ENCODE measurements around the gene HMCN2.
"Not testable (repeated sequence)": the region's sequence is repeated elsewhere in the genome, so short reads cannot be mapped to it uniquely, and the experiment has no call there.

HMCN2 gene

DNA sequence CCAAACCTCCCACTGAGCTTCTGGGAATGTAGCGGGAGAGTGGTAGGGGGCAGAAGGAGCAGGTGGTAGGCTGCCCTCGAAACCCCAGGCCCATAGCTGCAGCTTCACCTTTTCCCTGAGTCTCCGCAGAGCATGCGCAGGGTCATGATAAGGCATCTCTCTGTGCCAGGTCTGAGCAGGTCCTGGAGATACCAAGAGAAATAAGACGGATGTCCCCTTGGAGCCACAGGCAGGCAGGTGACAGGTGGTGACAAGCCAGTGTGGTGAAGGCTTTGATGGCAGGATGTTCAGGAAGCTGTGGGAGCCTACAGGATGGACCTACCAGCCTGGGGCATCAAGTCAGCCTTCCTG, 68.1 kb downstream of the HMCN2 start:
- DNase-seq, result no peak

DNA sequence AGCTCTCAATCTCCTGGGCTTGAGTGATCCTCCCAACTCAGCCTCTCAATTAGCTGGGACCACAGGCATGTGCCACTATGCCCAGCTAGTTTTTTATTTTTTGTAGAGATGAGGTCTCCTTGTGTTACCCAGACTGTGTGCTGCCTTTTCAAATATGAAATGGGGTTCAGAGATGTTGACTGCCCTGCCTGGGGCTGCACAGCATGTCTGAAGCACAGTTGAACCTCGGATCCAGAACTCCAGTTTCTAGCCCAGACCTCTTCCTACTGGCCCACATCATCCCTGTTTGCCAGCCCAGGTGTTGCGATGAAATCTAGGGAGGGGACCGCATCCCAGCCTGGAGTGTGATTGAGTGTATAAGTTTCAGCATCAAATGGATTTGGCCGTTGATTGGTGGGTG, 69.4 kb downstream of the HMCN2 start:
- DNase-seq, result no peak

DNA sequence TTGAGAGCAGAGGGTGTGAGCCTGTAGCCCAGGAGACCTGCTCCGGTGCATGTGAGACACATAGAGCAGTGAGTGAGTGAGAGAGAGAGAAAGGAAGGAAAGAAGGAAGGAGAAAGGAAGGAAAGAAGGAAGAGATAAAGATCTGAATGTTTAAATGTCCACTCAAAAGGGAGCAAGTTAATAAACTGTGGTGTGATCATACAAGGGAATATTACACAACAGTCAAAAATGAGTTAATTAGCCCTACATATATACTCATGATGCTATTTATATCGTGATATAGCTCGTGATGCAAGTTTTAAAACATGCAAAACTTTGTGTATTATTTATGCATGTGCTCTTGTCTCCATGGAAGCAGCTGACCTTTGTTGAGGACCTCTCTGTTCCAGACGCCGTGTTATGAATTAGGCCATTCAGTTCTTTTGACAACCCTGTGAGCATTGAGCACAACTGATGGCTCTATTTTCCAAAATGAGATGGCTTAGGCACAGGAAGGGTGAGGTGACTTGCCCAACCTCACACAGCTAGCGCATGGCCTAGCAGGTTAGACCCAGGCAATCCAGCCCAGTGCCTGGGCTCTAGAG, 70.6 kb downstream of the HMCN2 start:
- no peak for DNase-seq

DNA sequence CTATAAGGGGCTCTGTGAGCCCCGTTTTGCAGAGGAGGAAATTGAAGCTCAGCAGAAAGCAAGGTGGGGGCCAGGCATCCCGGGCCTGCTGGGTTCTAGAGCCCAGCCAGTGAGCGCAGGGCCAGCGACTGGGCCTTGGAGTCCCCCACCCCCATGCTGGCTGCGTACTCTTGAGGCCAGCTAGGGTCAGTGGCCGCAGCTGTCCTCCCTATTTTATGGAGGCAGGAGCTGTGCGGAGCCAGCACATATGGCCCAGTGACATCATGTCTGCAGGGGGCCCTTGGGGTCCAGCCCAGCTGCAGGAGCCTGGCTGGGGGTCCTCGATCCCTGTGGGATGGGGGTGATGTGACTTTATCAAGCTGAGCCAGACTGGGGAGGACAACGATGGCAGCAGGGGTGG, 71.3 kb downstream of the HMCN2 start:
- DNase-seq, result no peak

DNA sequence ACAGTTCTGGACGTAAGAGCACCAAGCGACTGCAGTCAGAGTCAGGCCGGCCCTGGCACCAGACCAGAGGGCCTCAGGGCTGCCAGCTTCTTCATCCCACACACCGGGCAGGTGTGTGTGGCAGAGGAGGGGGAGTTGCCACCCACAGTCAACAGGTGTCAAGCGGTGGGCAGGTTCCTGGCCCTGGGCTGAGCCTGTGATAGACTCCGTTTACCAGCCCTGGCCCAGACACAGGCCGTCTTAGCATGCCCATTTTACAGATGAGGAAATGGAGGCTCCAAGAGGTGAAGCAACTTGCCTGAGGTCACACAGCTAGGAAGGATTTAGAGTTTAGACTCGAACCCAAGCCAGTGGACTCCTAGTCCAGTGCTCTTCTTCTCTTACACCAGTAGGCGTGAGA, 71.8 kb downstream of the HMCN2 start:
- DNase-seq, result no peak

DNA sequence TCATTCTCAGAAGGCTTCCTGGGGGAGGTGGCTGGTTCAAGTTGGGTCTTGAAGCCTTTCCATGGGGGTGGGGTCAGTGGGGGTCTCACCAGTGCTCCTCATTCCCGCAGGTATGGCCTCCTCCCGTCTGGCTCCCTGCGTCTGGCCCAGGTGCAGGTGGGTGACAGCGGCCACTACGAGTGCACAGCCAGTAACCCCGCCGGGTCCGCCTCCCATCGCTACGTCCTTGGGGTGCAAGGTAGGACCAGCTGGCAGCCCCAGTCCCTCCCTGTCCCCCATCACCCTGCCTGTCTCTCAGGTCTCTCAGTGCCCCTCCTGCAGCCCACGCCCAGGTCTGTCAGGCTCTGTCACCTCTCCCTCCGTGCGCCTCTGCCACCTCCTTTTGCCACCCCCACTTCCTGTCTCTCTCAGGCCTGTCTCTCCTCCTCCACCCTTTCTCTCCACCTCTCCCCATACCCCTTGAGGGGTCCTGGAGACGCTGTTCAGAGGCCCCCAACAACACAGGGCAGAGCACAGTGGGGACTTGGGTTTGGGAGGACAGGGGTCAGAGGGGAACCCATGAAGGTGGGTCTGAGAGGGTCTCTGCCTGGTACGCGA, 72.3 kb downstream of the HMCN2 start:
- no peak for DNase-seq

DNA sequence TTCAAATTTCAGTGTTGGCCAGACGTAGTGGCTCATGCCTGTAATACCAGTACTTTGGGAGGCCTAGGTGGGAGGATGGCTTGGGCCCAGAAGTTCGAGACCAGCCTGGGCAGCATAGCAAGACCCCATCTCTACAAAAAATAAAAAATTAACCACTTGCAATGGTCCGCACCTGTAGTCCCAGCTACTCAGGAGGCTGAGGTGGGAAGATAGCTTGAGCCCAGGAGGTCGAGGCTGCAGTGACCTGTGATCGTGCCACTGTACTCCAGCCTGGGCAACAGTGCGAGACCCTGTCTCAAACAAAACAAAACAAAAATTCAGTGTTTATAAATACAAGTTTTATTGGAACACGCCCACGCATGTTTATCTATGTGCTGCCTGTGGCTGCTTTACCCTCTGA, 73.3 kb downstream of the HMCN2 start:
- not testable (repeated sequence) for DNase-seq

DNA sequence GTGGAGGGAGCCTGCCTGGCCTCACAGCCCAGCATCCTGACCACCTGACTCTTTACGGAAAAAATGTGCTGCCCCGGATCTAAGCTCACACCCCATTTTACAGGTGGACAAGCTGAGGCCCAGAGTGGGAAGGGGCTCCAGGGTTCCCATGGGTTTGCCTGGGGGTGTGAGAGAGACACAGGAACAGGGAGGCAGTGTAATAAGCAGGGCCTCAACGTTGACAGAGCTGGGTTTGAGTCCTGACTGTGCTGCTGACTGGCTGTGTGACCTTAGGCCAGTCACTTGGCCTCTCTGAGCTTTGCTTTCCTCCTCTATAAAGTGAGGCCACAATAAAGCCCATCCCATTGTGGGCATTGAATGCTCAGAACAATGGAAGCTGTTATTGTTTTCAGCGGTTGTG, 73.7 kb downstream of the HMCN2 start:
- no peak for DNase-seq

DNA sequence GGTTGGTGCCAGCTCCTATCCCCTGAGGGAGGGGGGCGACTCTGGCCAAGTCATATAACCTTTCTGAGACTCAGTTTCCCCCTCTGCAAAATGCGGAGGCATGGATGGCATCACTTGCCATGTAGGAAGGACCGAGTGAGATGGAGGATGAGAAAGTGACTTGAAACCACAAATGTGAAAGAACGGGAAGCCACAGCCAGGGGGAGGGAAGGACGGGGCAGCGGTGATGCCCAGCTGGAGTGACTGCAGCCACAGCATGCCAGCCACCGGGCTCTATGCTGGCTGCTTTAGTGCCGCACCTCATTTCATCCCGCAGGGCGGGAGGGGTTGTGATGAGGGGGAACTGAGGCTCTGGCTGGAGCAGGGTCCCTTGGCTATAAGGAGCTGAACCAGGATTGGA, 74.5 kb downstream of the HMCN2 start:
- DNase-seq, result peak; percentile 52

DNA sequence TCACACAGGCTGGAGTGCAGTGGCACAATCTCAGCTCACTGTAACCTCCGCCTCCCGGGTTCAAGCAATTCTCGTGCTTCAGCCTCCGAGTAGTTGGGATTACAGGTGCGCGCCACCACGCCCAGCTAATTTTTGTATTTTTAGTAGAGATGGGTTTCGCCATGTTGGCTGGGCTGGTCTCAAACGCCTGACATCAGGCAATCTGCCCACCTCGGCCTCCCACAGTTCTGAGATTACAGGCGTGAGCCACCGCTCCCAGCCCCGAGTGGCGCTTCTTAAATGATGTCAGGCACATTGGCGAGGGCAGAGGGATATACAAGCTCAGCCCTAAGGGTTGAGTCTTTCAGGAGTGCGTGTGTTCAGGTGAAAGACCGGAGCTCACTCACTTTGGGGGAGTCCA, 75.0 kb downstream of the HMCN2 start:
- DNase-seq, result not testable (repeated sequence)

DNA sequence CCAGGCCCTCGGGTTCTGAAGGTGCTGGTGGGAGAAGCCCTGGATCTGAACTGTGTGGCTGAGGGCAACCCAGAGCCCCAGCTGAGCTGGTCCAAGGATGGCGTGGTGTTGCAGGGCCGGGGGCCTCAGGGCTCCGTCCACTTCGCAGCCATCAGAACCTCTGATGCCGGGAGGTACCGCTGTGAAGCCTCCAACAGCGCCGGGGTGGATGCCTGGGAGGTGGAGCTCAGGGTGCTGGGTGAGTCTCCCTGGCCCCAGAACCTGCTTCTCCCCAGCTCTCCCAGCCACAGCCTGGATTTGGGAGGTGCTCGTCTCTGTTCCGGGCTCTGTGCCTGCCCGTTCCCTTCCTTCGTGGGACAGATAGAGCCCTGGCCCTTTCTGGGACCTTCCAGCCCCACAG, 75.6 kb downstream of the HMCN2 start:
- no peak for DNase-seq

DNA sequence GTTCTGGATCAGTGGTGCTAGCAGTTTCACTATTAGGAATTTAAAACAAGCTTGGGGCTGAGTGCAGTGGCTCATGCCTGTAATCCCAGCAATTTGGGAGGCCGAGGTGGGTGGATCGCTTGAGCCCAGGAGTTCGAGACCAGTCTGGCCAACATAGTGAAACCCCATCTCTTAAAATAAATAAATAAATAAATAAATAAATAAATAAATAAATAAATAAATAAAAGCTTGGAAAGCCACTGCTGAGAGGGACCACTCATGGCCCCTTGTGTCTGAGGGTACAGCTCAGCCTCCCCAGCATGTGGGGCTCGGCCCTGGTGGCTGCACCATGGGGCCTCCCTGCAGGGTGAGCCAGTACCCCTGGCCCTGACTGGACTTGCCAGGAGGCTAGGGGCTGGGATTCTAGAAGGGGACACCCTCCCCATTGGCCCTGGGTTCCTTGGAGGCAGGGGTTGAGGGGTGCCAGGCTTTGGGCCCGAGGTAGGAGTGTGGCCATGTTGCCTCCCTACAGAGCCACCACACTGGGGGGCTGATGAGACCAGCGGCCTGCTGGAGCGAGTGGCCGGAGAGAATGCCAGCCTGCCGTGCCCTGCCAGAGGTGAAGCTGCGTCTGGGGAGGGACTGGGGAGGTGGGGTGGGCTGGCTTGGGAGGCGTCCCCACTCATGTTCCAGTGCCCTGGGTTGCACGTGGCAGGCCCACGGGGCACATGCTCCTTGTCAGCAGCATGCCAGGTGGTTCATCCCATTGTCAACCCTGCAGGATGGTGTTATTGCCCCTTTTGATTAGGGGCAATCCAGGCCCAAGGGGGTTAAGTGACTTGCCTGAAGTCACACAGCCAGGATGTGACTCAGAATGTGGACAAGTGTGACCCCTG, 76.5 kb downstream of the HMCN2 start:
- no peak for DNase-seq

DNA sequence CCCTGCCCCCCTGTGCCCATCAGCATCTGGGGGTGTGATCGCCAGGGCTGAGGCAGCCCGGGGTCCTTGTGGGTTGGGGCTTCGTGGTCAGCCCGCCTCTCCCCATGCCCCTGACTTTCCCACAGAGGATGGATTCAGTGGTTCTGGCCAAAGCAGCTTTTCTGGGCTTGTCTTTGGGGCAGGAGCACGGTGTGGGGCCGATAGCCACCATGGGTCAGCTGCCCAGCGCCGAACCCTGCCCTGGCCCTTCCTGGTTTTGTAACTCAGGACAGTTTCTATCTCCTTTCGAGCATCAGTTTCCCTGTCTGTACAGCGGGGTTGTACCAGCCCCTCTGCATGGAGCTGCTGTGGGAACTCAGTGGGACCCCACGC, 77.1 kb downstream of the HMCN2 start:
- no peak for DNase-seq

DNA sequence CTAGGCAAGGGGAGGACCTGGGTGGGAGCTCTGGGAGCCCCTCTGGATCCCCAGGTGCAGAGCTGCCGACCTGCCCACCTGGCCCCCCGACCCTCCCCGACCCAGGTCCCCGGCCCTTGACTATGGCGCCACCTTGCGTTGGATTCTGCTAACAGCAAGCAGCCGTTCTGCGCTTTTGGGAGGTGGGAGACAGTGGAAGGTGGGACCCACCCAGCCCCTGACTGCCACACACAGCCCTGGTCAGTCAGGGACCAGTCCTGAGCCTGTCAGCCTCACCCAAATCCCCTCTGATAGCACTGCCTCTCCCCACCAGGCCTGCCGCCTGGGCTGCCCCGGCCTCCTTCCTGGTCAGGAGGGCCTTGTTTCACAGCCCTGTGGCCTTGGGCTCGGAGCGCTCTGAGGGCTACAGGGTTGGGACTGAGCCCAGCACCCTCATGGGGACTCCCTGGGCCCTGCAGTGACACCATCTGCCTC, 77.9 kb downstream of the HMCN2 start:
- peak; percentile 28 for DNase-seq

DNA sequence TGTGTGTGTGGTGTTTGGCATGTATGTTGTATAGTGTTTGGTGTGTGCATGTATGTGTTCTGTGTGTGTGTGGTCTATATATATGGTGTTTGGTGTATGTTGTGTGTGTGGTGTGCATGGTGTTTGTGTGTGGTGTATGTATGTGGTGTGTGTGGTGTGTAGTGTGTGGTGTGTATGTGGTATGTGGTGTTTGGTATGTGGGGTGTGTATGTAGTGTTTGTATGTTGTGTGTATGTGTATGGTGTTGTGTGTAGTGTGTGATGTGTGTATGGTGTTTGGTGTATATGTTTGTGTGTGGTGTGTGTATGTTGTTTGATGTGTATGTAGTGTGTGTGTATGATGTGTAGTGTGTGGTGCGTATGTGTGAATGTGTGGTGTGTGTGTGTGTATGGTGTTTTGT, 78.8 kb downstream of the HMCN2 start:
- no peak for DNase-seq

DNA sequence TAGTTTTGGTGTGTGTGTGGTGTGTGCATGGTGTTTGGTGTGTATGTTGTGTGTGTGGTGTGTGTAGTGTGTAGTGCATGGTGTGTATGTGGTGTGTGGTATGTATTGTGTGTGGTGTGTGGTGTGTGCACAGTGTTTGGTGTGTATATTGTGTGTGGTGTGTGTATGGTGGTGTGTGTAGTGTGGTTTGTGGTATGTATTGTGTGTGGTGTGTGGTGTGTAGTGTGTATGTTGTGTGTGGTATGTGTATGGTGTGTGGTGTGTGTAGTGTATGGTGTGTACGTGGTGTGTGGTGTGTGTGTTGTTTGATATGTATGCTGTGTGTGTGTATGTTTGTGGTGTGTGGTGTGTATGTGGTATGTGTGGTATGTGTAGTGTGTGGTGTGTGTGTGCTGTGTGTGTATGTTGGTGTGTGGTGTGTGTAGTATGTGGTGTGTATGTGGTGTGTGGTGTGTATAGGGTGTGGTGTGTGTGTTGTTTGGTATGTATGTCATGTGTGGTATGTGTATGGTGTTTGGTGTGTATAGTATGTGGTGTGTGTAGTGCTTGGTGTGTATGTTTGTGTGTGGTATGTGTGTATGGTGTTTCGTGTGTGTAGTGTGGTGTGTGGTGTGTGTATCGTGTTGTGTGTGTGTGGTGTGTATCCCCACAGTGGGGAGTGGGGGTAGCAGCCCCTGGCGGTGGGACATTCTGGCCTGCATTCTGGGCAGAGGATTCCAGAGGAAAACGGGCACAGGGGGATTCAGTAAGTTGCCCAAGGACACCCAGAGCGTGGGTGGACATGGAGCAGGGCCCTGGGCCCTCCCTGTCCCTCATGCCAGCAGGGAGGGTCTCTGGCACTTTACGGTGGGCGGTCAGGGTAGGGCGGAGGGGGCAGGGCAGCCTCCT, 79.7 kb downstream of the HMCN2 start:
- DNase-seq, result no peak

DNA sequence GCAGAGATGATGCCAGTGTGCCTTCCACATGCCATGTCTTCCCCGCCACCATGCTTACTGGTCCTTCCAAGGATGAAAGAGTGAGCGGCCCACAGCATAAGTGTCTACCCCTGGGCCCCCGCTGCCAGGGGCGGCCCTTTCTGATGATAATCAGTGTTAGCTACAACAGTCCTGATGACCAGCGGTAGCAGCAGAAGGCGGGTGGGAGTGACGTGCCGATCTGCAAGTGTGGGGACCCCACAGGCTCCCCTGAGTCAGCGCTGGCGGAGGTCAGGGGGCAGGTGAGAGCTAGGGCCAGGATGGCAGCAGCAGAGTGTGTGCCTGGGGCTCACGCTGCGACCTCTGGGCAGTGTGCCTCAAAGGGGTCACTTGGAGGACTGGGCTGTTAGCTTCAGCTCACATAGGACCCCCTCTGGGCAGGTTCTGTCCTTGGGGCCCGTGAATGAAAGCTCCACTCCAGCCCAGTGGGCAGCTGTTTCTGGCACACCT, 80.4 kb downstream of the HMCN2 start:
- DNase-seq, result peak; percentile 17

DNA sequence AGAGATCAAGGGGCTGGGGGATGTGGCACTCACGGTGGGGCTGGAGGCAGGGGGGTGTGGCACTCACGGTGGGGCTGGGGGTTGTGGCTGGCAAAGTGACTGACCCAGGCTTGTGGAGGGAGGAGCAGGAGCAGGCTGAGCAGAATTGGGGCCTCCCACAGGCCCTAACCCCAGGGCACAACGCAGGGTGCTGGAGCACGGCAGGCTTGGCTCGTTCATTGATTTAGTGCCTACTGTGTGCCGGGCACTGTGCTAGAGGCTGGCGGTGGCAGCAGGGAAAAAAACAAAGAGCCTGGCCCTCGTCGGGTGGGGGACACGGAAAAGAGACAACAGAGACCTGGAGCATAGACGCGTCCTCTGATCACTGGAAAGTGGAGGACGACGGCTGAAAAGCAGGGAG, 80.9 kb downstream of the HMCN2 start:
- DNase-seq, result no peak

DNA sequence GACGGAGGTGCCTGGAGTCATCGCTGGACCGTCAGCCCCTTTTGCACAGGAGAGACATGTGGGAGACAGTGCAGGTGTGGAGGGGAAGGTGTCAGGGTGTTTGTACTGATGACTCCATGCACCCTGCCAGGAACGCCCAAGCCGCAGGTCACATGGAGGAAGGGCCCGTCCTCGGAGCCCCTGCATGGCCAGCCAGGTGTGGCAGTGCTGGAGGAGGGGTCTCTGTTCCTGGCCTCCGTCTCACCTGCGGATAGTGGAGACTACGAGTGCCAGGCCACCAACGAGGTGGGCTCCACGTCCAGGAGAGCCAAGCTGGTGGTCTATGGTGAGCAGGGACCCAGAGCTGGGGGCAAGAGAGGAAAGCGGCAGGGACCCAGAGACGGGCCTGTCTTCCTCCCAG, 81.5 kb downstream of the HMCN2 start:
- DNase-seq, result no peak

DNA sequence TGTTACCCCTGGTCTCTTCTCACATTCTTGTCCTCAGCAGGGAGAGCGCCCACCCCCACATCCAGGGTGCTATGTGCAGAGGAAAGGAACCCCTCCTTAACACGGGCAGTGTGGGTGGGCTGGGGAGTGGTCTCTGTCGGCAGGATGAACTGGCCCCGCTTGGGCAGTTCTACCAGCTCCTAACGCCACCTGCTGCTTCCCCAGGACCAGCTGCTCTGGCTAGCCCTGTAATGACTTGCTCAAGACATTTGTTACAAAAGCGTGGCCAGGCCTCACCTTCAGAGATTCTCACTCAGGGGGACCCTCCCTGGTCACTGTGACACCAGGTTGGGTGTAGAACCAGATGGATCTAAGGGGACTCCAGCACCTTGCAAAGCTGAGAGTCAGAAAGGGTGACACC, 82.4 kb downstream of the HMCN2 start:
- no peak for DNase-seq

DNA sequence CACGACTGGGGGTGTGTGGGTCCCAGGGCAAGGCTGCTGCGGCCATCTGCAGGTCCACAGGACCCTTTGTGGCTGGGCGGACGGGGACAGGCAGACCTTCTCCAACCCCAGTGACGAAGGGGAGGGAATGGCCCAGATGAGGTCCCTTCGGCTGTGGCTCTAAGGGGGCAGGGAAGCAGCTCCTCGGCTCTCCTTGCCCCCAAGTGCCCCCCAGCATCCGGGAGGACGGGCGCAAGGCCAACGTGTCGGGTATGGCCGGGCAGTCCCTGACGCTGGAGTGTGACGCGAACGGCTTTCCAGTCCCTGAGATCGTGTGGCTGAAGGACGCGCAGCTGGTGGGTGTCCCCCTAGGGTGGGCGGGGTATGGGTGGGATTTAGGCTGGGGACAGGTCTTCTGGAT, 82.8 kb downstream of the HMCN2 start:
- DNase-seq, result no peak

DNA sequence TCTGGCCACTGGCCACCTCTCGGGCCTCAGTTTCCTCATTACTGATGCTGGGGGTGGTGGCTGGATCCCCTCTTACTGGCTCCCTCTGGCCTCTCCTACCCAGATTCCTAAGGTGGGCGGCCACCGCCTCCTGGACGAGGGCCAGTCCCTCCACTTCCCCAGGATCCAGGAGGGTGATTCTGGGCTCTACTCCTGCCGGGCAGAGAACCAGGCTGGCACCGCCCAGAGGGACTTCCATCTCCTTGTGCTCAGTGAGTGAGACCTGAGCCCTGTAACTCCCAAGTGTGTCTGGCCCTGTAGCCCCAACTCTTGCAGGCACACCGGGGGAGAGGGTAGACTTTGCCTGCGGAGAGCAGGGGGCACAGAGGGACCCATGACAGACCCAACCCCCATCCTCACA, 83.3 kb downstream of the HMCN2 start:
- no peak for DNase-seq

DNA sequence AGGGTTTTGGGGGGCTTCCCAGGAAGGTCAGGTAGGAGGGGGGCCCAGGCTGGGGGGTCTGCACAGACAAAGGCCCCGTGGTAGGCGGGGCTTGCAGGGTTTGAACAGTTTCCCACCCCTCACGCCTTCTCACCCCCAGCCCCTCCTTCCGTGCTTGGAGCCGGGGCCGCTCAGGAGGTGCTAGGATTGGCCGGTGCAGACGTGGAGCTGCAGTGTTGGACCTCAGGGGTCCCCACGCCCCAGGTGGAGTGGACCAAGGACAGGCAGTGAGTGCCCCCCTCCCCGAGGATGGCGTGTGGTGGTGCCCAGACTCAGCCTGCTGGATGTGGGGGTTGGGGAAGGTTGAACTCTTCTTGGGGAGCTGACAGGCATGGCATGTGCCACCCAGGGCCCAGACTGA, 83.8 kb downstream of the HMCN2 start:
- no peak for DNase-seq
